ENCODE measurements around the gene JMJD7.

Gene JMJD7

DNA sequence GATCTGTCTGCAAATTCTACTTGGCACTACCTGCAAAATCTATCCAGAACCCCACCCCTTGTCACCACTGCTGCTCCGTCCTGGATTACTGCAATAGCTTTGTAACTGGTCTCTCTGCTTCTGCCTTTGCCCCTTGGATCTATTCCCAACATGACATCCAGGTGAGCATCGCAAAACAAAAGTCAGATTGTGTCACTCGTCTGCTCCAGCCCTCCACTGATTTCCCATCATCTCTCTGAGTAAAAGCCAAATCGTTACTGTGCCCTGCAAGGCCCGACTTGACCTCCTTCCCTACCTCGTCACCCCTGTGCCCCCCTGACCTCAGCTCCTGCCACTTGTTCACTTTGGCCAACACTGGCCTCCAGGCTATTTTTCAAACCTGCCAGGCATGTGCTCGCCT is 56.6 kb downstream of the JMJD7 start:
- DNase-seq (ENCODE audit: low spot score), result no peak

DNA sequence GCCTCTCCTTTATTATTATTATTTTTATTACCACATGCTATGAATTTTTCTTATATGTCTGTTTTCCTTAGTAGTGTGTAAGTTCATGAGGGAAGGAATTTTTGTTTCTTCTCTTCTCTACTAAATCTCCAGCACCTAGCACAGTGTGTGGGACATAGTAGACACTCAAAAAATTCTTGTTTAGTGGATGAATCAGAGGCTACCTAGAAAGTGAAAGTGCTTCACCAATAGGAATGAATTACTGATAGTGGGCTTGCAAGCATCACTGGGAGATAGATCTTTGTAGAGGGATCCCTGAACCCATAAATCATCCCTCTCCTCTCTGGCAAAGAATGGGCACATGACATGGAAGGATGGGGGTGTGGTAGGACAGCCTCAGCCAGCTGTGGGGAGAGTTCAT is 57.4 kb downstream of the JMJD7 start:
- DNase-seq (ENCODE audit: low spot score), result no peak

DNA sequence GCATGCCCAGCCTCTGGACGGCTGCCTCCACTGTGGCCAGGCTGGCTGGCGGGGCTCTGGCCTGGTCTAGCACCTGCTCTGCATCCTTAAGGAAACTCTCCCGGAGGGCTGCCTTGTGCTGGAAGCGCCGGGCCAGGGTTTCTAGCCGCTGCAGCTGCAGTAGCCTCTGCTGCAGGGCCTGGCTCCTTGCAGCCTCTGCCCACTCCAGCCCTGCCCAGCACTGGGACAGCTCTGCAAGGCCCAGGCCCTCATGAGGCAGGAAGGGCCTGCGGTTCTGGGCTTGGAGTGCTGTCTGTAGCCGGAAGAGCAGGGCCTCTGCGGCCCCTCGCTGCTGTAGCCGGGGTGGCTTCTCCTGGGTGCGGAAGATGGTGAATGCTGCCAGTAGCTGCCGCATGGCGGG is 57.9 kb downstream of the JMJD7 start:
- DNase-seq (ENCODE audit: low spot score), result no peak

DNA sequence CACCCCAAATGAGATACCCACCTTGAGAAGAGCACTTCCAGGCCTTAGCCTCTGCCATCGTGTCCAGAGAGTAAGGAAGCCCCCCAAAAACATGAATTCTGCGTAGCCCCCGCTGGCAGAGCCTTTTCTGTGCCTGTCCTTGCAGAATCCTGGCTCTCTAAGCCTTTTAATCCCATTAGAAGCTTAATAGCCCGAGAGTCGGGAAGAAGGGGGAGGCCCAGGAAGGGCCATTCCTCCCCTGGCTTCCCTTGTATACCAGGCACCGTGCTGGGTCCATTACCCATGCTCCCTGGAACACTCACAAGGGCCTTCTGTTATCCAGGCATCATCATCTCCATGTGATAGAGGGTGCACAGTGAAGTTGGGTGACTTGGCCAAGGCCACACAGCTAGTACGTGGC is 58.8 kb downstream of the JMJD7 start:
- DNase-seq (ENCODE audit: low spot score), result no peak

DNA sequence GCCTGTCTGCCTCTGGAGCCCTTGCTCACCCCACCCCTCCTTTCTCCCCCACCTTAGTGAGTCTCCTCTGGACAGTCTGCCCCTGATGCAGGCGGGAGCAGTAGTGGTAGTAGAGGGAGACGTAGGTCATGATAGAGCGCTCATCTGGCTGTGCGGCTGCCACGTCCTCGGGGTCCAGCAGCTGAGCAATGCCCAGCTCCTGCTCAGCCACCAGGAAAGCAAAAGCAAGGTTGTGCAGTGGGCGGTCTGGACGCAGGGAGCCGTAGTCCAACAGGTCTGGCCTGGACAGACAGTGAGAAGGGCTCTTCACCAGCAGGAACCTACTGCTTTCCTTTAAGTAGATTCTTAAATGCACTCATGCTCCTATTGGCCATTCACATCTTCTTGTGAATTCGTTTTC is 59.3 kb downstream of the JMJD7 start:
- DNase-seq (ENCODE audit: low spot score), result no peak

Measured in Ammon's horn (tissue), 1 donor.